Measurements from ENCODE around the gene SLIT1.

Gene SLIT1

DNA sequence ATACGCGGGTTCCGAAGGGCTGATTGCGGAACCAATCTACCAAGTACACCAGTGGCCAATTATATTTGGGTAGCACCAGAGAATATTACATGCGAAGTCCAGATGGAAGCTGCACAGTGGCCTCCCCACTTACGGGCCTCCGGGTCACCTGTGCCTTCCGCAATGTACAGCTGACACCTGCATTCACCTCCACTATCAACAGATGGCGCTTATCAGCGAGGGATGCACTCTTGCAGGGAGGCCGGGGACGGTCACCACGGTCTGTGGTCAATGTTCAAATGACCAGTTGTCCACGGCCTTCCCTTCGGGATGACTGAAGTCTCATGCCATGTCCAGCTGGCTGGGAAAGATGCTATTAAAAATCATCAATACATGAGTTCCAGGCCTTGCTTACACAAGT lies 47.6 kb downstream of the SLIT1 start:
- DNase-seq = peak; percentile 61

DNA sequence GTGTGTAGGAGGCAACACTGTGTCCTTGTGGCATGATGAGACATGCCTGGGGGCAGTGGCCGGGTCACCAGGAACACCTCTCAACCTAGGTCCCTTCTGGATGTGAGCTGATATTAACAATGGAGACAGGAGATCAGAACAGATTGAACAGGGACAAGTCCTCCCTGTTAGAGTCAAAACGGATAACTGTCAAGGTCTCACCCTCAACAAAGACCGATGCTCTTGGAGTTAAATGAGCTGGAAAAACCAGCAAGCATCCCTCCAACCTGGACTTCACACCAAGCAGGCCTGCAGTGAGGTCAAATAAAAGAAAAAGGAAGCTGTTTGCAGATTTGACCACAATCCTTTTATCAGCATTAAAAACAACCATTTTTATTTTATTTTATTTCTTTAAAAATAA lies 49.0 kb downstream of the SLIT1 start:
- no peak for DNase-seq

DNA sequence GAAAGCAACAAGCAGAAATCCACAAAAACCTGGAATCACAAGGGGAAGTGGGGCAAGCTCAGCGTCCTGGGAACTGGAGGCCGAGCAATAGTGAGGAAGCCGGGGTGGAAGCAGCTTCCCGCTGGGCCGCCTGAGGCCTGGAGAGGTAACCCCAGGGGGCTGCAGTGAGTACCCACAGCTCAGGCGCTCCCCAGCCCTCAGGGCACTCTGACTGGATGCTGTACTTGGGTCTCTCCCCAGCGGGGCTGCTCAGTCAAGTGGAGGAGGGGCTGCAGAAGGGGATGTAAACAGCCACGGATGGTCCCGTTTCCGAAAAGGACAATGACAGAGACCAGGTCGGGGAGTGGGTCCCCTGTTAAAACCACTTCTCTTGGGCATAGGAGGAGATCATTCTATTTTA lies 50.3 kb downstream of the SLIT1 start:
- DNase-seq = no peak

DNA sequence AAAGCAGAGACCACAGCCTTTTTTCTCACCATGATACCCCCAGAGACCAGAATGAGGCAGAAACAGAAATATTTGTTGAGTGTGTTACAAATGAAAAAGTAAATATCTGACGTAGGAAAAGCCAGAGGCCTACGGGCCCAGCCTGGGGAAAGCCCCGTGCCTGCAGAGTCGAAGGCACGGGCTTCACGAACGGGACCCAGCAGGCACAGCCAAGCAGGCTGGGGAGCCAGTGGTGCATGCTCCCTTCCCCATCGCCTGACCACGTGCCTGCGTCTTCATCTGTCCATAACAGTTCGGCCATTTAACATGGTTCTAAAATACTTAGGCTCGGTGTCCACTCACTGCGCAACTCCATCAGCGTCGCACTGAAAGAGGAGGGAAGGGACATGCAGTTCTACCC lies 50.8 kb downstream of the SLIT1 start:
- DNase-seq = no peak

DNA sequence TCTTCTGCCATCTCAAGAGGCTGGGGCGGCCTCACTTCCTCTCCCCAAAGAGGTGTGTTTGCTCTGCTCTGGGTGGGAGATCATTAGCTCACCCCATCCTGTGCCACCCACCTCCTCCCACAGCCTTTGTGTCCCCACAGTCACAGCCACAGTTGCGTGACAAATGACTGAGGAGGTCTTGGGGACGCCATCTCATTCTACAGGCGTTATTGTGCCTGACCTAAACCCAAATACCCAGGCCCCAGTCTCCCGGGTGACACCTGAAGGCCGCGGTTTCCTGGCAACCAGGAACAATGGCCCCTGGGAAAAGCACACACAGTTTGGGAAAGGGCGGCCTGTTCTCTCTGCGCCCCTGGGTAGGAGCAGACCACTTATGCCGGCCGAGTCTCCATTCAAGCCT lies 51.6 kb downstream of the SLIT1 start:
- peak; percentile 75 for DNase-seq

DNA sequence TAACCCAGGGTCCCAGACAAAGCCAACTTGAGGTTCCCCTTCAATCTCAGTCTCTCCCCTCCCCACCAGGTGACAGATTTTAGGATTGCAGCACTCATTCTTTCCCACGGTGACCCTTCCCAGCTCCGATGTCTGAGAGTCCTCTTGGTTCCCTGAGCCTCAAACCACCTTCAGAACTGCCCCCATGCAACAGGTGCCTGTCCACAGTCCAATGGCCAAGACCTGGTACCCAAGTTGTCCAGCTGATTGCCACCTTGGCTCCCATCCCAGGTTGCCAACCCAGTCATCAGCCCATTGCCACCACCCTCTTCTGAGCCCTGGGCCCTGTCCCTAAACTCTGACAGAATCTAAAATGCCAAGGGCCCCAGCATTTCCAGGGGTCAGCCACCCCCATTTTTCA lies 53.5 kb downstream of the SLIT1 start:
- no peak for DNase-seq

DNA sequence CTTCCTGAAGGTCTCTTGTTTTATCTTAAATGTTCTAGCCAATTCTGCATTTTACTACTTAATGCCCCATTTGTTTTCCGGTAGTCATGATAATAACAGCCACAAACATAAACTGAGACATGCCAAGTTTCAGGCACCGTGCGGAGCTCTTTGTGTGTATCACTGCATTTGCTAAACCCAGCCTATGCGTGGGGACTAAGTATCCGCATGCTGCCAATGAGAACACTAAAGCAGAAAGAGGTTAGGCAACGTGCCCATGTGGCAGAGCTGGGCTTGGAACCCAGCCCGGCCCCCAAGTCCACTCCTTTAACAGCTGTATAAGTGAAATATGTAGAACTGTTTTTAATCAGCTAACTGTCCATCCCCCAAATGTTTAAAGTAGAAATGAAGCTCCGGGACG lies 54.1 kb downstream of the SLIT1 start:
- no peak for DNase-seq

DNA sequence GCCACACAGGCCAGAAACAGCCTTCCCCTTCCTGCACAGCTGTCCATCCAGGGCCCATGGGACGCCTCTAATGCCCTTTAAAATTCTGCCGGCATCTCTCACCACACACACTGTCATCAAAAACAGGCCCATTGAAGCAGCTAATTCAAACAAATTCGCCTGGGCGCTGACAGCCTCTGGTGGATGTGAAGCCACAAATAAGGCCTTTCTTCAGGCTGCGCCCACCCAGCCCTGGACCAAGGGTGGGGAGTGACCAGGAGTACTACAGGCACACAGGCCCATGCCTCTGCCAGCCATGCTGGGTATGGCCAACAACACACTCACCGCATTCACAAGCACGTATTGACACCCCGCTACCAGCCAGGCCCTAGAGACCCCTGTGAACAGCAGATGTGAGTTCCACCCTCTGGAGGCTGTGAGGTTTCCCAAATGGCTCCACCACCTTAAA lies 54.6 kb downstream of the SLIT1 start:
- no peak for DNase-seq

DNA sequence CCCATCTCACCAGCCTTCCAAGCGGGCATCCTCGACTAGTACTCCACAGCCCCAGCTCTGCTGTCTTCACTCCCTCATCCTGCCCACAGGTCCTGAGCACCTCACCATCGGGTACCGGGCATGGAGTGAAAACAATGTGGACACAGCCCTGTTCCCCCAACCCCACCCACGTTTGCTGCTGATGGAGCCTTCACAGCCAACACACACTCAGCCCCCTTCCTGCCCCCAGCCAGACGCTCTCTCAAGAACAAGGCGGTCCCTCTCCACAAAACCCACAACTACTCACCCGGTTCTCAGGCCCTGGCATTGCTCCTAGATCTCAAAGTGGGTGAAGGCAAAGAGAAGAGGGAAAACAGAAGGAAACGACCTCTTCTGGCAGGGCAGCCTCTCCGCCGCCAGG lies 56.1 kb downstream of the SLIT1 start:
- DNase-seq = no peak

DNA sequence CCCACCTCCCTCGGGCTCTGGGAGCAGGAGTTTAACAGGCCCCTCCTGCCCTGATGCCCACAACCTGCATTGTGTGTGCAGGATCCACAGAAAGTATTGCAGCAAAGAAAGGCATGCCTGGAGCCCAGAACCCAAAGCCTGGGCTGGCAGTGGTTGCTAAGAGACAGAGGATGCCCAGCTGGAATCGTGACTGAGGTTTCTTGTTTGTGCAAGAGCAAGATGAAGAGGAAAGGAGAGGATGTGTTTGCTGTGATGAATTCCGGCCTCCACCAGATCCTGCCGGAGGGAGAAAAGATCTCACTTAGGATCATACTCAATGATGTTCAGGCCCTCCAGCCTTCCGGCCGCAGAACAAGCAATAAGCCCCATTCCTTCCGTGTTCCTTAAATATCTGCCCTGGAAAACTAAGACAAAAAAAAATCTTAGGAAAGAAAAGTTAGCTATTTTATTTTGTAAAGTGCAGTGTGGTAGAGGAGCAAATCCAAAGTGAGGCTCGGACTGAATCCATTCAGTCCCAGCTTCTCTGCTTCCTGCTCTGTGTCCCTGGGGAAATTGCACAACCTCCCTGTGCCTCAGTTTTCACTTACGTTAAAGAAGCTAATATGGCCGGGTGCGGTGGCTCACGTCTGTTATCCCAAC lies 57.1 kb downstream of the SLIT1 start:
- DNase-seq = no peak

DNA sequence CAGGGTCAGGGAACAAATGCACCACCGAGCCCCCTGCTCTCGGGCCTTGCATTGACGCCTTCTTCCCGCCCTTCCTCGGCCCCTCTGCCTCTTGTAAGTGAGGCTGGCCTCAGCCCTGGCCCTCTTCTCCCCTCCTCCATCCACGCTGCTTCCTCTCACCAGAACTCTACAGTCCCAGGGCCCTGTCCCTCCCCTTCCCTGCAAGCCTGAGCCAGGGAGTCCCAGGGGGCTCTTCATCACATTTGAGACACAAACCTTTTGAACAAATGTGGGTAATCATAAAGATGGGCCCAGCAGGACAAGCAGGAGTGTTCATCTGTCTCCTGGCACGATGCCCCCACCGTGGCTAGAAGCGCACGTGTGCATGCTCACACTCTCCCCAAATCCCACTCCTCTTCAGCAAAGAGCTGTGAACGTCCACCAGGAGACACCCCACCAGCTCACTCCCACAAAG lies 57.7 kb downstream of the SLIT1 start:
- no peak for DNase-seq

DNA sequence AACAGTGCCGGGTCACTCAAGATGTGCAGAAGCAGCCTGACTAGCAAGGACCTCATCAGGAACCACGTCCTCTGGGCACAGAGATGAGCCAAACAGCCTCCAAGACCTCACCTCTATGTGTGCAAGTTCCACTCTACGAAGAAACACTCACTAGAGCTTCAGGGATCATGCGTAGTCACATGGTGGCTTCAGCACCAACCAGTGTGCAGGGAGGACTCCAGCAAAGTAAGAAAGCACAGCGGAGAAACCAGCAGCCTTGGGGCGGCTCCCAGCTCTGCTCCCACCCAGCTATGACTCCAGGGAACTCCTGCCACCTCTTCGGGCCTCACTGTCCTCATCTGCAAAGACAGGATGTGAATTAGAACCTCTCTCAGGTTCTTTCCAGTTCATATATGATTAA lies 58.2 kb downstream of the SLIT1 start:
- no peak for DNase-seq

DNA sequence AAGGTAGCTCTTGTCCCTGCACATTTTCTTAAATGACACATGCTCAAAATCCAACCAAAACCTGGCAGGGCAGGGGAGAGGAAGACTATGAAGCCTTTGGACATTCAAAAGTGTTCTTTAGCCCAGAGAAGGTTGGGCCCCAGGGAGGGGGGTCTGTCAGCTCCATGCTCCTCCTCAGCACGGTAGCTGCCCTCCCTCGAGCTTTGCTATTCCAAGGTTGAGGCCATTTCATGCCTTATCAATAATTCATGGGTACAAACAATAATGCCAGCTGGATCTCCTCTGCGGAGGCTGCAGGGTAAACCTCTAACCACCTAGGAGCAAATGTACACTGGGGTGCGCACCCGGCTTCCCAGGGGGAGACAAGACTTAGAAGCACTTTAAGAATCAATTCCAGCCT lies 61.5 kb downstream of the SLIT1 start:
- peak; percentile 28 for DNase-seq

DNA sequence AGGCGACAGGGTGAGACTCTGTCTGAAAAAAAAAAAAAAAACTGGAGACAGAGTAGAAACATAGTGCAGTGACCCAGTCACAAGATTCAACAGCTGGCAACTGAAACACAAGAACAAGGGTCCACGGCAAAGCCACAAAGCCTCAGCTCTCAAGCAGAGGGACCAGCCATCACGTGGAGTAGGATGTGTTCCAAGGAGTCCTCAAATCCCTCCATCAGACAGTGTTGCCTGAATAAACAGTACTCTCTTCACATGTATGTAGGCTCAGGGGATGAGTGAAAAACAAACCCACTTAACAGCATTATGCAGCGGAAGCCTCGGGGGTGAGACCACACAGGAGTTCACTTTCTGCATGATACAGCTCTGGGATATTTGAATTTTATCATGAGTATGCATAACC lies 62.0 kb downstream of the SLIT1 start:
- no peak for DNase-seq

DNA sequence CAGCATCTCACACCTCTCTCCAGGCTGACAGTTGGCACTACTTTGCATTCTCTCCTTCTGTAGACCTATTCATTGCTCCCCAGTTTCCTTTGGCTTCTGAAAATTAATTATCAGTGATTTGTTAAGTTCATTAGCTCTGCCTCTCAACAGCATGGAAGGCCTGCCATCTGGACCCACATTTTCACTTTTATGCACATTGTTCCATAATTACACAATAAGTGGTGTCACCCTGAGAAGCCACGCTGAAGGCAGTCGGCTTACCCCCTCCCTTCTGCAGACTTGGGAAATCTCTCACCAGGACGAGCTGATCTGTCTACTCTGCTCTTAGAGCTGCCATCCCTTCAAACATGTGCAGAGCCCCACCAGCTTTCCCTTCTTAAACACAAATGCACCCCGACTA lies 64.7 kb downstream of the SLIT1 start:
- no peak for DNase-seq

DNA sequence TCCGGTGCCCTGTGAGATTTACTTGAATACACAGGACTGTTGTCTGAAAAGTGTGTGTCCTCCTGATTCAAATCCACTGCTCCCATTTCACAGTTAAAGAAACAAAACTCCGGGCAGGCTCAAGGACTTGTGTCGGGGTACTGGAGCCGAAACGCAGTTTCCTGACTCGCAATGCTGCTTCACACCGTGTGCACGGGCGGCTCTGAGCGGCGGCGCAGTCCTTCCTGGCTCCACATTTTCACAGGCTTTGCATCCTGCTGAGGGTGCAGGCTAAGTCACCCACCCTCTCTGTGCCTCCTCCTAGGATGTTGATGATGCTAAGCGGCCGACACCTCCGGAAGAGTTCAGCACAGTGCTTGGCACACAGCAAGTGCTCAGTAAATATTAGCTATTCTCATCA lies 65.4 kb downstream of the SLIT1 start:
- no peak for DNase-seq

DNA sequence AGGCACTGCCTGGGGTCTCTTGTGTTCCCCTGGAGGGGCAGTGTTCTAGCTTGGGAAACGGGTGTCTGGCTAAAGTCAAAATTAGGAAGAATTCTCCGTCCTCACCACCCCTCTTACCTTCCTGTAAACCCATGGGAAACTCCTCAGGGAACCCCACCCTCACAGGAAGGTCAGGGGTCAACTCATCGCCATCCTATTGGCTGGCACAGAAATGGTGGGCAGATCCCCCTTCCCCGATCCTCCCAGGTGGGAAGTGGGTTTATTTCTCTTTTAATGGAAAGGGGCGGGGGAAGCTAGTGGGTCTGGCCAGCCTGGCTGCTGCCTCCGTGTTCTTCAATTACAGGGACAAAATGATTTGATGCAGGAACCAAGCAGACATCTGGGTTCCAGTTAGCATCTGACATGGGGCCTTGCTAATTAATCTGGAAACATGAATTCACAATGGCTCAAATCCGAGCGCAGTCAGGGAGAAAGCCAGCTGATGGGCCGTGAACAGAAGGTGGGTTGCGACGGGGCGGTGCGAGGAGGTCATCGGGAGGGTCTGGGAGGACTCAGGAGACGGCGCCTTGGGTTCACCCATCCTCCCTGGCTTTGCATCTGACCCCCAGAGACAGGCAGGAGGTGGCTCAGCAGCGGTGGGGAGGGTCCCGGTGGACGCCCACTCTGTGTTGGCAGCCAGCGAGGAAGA lies 66.6 kb downstream of the SLIT1 start:
- no peak for DNase-seq

DNA sequence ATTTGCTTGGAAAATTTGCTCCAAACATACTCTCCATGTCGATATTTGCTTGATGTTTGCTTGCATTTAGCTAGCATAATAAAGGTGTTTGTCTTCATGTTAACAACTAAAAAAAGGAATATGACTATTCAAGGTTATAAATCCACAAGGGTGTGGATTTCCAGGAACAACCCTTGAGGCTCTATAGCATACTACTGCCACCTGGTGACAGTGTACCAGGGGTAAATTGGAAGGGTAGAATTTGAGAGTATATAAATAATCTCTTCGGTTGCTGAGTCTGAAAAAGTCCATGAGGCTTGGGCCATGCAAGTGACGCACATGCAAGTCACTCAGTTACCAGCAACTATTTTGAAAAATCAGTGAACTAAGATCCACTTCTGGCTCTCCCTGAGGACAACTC lies 68.4 kb downstream of the SLIT1 start:
- DNase-seq = peak; percentile 62

DNA sequence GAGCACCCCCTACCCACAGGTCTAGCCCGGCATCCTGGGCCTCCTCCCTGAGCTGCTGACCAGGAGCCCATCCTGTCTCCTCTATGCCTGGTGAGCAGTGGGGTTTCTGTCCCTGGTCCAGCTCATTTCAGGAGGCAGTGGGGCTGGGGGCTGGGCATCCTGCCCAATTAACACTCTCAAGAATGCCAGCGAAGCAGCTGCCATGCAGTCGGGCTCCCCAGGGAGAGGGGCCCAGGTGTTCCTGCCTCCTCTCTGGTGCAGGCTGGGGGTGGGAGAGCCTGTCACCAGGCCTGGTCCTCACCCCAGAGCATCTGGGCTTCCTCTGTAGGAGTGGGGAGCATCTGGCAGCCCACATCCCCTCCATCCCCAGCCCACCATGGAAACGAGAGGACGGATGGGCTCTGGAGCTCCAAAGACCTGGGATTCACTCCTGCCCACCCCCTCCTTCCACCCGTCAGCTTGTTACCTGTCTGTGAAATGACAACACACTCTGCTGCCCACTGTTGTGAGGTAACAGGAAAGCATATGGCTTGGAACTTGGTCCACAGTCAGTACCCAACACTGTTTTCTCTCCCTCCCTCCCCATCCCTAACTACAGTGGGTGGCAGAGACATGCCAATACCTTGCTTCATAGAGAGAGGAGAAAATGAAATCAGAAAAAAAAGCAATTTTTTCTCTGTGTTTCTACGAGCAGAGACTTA lies 69.1 kb downstream of the SLIT1 start:
- peak; percentile 50 for DNase-seq

DNA sequence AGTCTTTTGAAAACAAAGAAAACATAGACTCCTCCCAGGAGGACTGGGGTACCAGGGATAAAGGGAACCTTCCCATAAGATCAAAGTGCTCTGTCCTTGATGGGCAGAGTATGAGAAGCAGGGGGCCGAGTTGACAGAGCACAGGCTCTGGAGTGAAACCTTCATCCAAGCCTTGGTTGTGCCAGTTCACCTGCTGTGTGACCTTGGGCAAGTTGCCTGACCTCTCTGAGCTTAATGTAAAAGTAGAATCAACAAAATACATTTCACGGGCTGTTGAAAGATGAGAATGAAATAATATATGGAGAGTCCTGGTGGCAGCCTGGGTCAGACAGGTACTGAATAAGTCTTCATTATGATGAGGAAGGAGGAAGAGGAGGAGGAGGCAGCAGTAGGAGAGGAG lies 69.9 kb downstream of the SLIT1 start:
- DNase-seq = no peak

DNA sequence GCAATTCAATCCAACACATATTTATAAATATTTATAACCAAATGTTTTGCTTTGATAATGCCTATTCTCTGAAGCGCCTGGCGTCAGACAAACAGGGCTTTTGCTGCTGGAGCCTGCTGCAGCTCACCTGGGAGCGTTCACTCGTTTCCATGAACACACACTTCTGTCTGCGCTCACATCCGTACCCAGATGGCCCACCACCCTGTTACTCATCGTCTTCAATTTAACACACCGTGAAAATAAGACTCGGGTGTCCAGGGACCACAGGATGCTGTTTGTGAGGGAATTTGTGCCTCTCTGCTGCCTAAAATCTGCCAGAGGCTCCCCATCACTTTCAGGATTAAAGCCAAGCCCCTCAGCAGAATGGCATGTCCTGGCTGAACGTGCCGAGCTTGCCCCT lies 74.1 kb downstream of the SLIT1 start:
- no peak for DNase-seq

DNA sequence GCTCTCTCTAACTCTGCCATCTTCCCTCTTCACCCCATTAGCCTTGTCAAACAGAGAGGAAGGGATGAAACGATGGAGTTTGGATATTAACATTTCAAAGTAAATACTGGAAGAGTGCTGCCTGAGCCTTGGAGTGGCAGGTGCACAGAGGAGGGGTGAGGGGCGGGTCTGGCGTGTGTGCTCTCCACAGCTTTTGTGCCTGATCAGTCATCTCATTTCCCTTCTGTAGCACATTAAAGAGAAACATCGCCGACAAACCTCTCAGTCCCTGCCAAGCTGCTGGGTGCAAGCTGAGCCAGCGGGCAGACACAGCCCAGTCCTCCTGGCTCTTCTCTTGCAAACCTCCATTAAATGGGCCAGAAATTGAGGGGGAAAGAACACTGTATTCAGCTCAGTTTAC lies 76.2 kb downstream of the SLIT1 start:
- peak; percentile 85 for DNase-seq

DNA sequence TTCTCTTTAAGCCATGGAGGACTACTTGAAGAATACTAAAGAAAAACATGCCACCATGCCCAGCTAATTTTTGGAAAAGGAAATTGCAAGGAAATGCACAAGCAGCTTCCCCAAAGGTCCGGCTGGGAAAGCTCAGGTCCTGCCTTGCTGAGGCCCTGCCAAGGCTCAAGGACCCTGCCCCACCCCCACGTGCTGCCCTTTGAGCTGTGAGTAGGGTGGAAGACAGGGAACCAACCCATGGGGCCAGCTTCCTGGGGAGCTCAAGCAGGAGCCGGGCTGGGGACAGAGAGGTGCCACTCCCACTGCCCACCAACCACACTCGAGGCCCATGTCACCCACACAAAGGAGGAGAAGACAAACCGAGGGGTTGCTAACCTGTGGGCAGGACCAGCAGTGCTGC lies 78.2 kb downstream of the SLIT1 start:
- DNase-seq = no peak

DNA sequence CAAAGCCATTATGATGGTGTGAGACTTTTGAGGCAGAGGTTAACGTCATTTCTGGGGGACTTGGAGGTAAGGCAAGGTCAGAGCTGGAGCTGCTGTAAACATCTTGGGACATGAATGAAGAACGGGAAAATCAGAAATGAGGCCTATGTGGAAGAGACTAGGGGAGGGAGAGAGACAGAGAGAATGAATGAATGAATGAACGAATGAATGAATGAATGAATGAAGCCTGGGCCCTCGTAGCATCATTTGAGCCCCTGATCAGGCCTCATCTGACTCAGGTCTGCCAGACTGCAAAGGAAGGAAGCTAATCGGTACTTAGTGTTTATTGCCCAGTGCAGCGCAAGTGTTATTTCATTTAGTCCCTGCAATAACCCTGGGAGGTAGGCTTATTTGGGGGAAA lies 79.6 kb downstream of the SLIT1 start:
- no peak for DNase-seq

Data from NCI-H146 (cell line).